Measurements from ENCODE around the gene TASP1. TPM values are rescaled to one million over a fixed set of nuclear protein-coding genes. Genes with fewer than 3 reads are reported as not detected.
A peak's percentile ranks its signal among the peaks of the same experiment; 100 is the strongest.

TASP1 gene
- total and polyA plus RNA-seq, 2 experiments from 2014 or later = 7.6 to 8.4 TPM

DNA sequence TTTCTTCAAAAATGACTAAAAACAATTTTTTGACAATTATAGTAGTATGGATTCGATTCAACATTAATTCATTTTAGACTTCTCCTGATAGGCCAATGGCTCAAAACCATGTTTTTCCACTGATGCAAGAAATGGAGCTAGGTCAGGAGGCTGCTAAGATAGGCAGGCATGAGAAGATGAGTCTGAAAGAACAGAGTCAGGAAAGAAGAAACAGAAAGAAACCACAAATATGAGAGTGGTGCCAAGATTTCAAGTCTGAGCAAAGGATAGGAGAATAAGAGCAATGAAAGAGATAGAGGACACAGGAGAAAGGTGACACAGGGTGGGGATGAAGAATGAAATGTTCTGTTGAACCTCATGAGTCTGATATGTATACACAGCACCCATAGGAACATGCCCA is 112.2 kb downstream of the TASP1 start:
- Histone ChIP-seq H3F3A (ENCODE audit: insufficient read depth) (peaks cover 19% of the 10 kb centered on the region), H4K20me1 (ENCODE audit: insufficient read depth) (no peaks in the 10 kb centered on the region), H3K4me2 (ENCODE audit: unreplicated experiment) (no peak overlapping the region), H3K4me1 (ENCODE audit: insufficient read depth) (peaks cover 28% of the 10 kb centered on the region), H3K27ac (no peak overlapping the region), H3K79me2 (ENCODE audit: insufficient read depth) (no peaks in the 10 kb centered on the region), H3K9me3 (ENCODE audit: low read depth) (no peaks in the 10 kb centered on the region), H3K36me3 (ENCODE audit: low read depth) (no peaks in the 10 kb centered on the region), H3K27me3 (replicated peaks; ENCODE audit: insufficient read depth) (no peaks in the 10 kb centered on the region), H3K9me2 (ENCODE audit: insufficient read depth) (no peaks in the 10 kb centered on the region), H2AFZ (no peak overlapping the region), H3K4me3 (no peak overlapping the region), H3K9ac (no peak overlapping the region)
- in situ Hi-C loops (cut with MboI) = no loop called here
- DNase-seq = peak; percentile 9
- WGBS, 2 experiments (ENCODE audit: low coverage in 1 of 2, low lambda C conversion rate in 2 of 2, missing lambda C conversion rate in 2 of 2) = 93 to 94% methylated on average over 1 of the region's 1 CpG
- TF ChIP-seq EZH2 (IDR thresholded peaks at IDR 0.05; ENCODE audit: insufficient read depth, poor library complexity, severe bottlenecking) = no peak
- no peak for TF ChIP-seq EZH2phosphoT487 (IDR thresholded peaks at IDR 0.05; ENCODE audit: insufficient read depth, low read depth)

DNA sequence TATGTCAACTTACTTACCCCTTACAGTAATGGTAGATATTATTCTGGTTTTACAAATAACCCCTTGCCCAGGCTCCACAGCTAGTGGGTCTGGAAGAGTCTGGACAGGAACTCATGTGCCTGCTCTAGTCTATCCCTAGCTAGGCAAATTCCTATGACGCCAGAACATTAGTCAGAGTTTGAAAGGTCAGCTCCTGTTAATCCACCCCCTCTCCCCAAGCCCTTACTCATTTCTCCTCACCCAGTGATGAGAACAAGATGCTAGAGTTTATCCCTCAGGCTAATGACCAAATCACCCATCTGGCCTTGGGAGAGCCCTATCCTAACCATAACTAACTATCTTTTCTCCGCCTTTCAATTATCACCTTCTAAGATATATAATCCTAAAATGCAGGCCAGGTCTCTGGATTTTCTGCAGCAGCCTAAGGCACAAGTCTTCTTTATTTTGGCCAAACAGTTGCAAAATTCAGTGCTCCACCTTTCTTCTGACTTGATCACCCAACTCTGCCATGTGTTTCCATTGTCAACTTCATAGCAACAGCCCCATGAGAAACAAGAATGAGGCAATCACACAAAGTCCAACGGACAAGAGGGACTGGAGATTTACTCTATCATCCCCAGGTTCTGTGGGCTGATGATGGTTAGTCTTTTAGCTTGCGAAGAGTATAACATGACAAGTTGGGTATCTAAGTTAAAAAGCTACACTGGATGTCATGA is 113.3 kb downstream of the TASP1 start:
- Histone ChIP-seq H3F3A (ENCODE audit: insufficient read depth) (peaks cover 19% of the 10 kb centered on the region), H3K4me1 (ENCODE audit: insufficient read depth) (peaks cover 28% of the 10 kb centered on the region), H3K27me3 (replicated peaks; ENCODE audit: insufficient read depth) (no peaks in the 10 kb centered on the region), H3K79me2 (ENCODE audit: insufficient read depth) (no peaks in the 10 kb centered on the region), H2AFZ (no peak overlapping the region), H3K9me3 (ENCODE audit: low read depth) (no peaks in the 10 kb centered on the region), H3K36me3 (ENCODE audit: low read depth) (no peaks in the 10 kb centered on the region), H4K20me1 (ENCODE audit: insufficient read depth) (no peaks in the 10 kb centered on the region), H3K4me3 (no peak overlapping the region), H3K27ac (peak overlapping the region; percentile 82), H3K9ac (peak overlapping the region; percentile 19), H3K9me2 (ENCODE audit: insufficient read depth) (no peaks in the 10 kb centered on the region), H3K4me2 (ENCODE audit: unreplicated experiment) (peak overlapping the region; percentile 37)
- whole genome bisulfite sequencing, 2 experiments (ENCODE audit: low coverage in 1 of 2, low lambda C conversion rate in 2 of 2, missing lambda C conversion rate in 2 of 2) = 26% methylated on average over 4 of the region's 4 CpGs
- in situ Hi-C loops (cut with MboI) = no loop called here
- DNase-seq = peak; percentile 90
- TF ChIP-seq EZH2 (IDR thresholded peaks at IDR 0.05; ENCODE audit: insufficient read depth, poor library complexity, severe bottlenecking) = no peak
- no peak for TF ChIP-seq EZH2phosphoT487 (IDR thresholded peaks at IDR 0.05; ENCODE audit: insufficient read depth, low read depth)

DNA sequence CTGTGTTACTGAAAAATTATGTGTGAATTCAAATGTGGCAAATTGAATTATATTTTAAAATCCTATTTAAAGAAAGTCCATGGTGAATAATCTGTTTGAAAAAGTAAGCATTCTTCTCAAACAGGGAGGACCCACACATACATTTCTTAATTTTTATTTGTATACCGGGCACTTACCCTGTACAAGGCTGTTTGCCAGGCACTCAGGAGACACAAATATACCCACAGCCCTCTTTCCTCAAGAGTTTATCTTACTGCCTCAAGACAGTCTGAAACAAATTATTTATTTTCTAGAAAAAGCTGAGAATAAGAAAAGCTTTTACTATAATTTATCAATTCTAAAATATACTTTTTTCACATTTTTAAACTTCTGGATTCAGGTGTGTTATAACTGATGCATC is 114.4 kb downstream of the TASP1 start:
- in situ Hi-C loops (cut with MboI) = no loop called here
- H3K27ac ChIP-seq = peak overlapping the region; percentile 82
- H3K79me2 ChIP-seq (ENCODE audit: insufficient read depth) = no peaks in the 10 kb centered on the region
- H4K20me1 ChIP-seq (ENCODE audit: insufficient read depth) = no peaks in the 10 kb centered on the region
- H3K9me2 ChIP-seq (ENCODE audit: insufficient read depth) = no peaks in the 10 kb centered on the region
- no peak overlapping the region for H3K4me3 ChIP-seq
- H3K9me3 ChIP-seq (ENCODE audit: low read depth) = no peaks in the 10 kb centered on the region
- TF ChIP-seq EZH2 (IDR thresholded peaks at IDR 0.05; ENCODE audit: insufficient read depth, poor library complexity, severe bottlenecking) = no peak
- no peak for TF ChIP-seq EZH2phosphoT487 (IDR thresholded peaks at IDR 0.05; ENCODE audit: insufficient read depth, low read depth)
- no peak overlapping the region for H2AFZ ChIP-seq
- H3K9ac ChIP-seq = no peak overlapping the region
- peak overlapping the region; percentile 19 for H3K4me2 ChIP-seq (ENCODE audit: unreplicated experiment)
- H3K36me3 ChIP-seq (ENCODE audit: low read depth) = no peaks in the 10 kb centered on the region
- peaks cover 28% of the 10 kb centered on the region for H3K4me1 ChIP-seq (ENCODE audit: insufficient read depth)
- H3F3A ChIP-seq (ENCODE audit: insufficient read depth) = peaks cover 19% of the 10 kb centered on the region
- DNase-seq = no peak
- no peaks in the 10 kb centered on the region for H3K27me3 ChIP-seq (replicated peaks; ENCODE audit: insufficient read depth)
- WGBS, 2 experiments (ENCODE audit: low coverage in 1 of 2, low lambda C conversion rate in 2 of 2, missing lambda C conversion rate in 2 of 2) = 48 to 53% methylated on average over 1 of the region's 1 CpG

DNA sequence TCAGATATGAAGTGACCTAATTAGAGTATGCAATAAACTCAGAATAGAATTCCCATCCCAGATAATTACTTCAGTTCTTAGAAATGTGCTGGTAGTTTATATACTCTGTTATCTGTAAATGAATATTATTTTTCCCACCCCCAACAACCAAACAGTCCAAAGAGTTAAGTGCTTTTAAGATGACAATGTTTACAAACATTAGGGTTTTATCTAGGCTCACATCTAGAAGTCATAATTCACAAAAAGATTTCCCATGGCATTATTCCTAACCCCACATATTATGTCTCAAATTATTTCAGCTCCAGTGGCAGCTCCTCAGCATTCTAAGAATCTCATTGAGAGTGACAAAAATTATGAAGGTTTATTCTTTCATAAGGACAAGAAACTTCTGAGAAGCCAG is 120.9 kb downstream of the TASP1 start:
- no peaks in the 10 kb centered on the region for H3K36me3 ChIP-seq (ENCODE audit: low read depth)
- no peaks in the 10 kb centered on the region for H3K9me2 ChIP-seq (ENCODE audit: insufficient read depth)
- H3K4me2 ChIP-seq (ENCODE audit: unreplicated experiment) = no peak overlapping the region
- no peak overlapping the region for H3K9ac ChIP-seq
- no peak for DNase-seq
- peaks cover 17% of the 10 kb centered on the region for H3K4me1 ChIP-seq (ENCODE audit: insufficient read depth)
- no peak overlapping the region for H2AFZ ChIP-seq
- no peak overlapping the region for H3K27ac ChIP-seq
- H4K20me1 ChIP-seq (ENCODE audit: insufficient read depth) = no peaks in the 10 kb centered on the region
- no peaks in the 10 kb centered on the region for H3K27me3 ChIP-seq (replicated peaks; ENCODE audit: insufficient read depth)
- H3K9me3 ChIP-seq (ENCODE audit: low read depth) = no peaks in the 10 kb centered on the region
- H3K79me2 ChIP-seq (ENCODE audit: insufficient read depth) = no peaks in the 10 kb centered on the region
- no peak overlapping the region for H3K4me3 ChIP-seq
- in situ Hi-C loops (cut with MboI) = no loop called here
- no peaks in the 10 kb centered on the region for H3F3A ChIP-seq (ENCODE audit: insufficient read depth)
- TF ChIP-seq EZH2phosphoT487 (IDR thresholded peaks at IDR 0.05; ENCODE audit: insufficient read depth, low read depth) (no peak), EZH2 (IDR thresholded peaks at IDR 0.05; ENCODE audit: insufficient read depth, poor library complexity, severe bottlenecking) (no peak)
